HepG2 (cell line): ENCODE measurements around the gene NCBP2. TPM values are rescaled to one million over a fixed set of nuclear protein-coding genes. Genes with fewer than 3 reads are reported as not detected.
A peak's percentile ranks its signal among the peaks of the same experiment; 100 is the strongest.

ENCODE experiments used
- BRCA1 ChIP-seq: sonication (generic); formaldehyde crosslinking; IDR thresholded peaks from 2 replicates; pipeline ENCODE4 v1.4.0; 2020; ENCODE audit warnings: missing genetic modification reagents
- CBX1 ChIP-seq: IDR thresholded peaks from one replicate; pipeline ENCODE4 v1.6.1; 2016; ENCODE audit warnings: antibody characterized with exemption, low read depth
- DRAP1 ChIP-seq: IDR thresholded peaks from 2 replicates; pipeline ENCODE4 v1.6.1; 2016; ENCODE audit warnings: missing genetic modification reagents, missing compliant biosample characterization
- ELF3 ChIP-seq: IDR thresholded peaks from 2 replicates; pipeline ENCODE4 v1.6.1; 2016; ENCODE audit warnings: missing genetic modification reagents, missing compliant biosample characterization
- GATAD2A ChIP-seq: IDR thresholded peaks from 2 replicates; pipeline ENCODE4 v1.6.1; 2016
- HINFP ChIP-seq: sonication (generic); formaldehyde crosslinking; IDR thresholded peaks from 2 replicates; pipeline ENCODE4 v1.4.0; 2020; ENCODE audit warnings: low read depth, mild to moderate bottlenecking, missing genetic modification reagents
- HMGXB3 ChIP-seq: sonication (generic); formaldehyde crosslinking; IDR thresholded peaks from 2 replicates; pipeline ENCODE4 v1.4.0; 2020; ENCODE audit warnings: missing genetic modification reagents, borderline replicate concordance
- KIAA2018 ChIP-seq: sonication (generic); formaldehyde crosslinking; IDR thresholded peaks from 2 replicates; pipeline ENCODE4 v1.5.0; 2020; ENCODE audit warnings: mild to moderate bottlenecking, missing genetic modification reagents, borderline replicate concordance
- POLR2AphosphoS5 ChIP-seq: IDR thresholded peaks from 2 replicates; pipeline ENCODE4 v1.6.1; 2012; ENCODE audit warnings: low read depth, low read length
- TEAD2 ChIP-seq: sonication (generic); formaldehyde crosslinking; IDR thresholded peaks from 2 replicates; pipeline ENCODE4 v1.9.0; 2021; ENCODE audit warnings: missing genetic modification reagents
- ZBTB38 ChIP-seq: sonication (generic); formaldehyde crosslinking; IDR thresholded peaks from 2 replicates; pipeline ENCODE4 v1.5.1; 2020; ENCODE audit warnings: mild to moderate bottlenecking, missing genetic modification reagents
- ZFX ChIP-seq: sonication (generic); formaldehyde crosslinking; IDR thresholded peaks from 2 replicates; pipeline ENCODE4 v1.4.0; 2020; ENCODE audit warnings: mild to moderate bottlenecking, low read depth, missing genetic modification reagents, moderate library complexity
- polyA plus RNA-seq, 8 experiments: library from polyadenylated mRNA; depleted of rRNA in 3 of 8; stranded (reverse) in 7 of 8; unstranded in 1 of 8; fragments of >200 nt; fragmentation: Illumina TruSeq in 4 of 8; extraction: Trizol in 4 of 8; gene quantifications; 2 replicates each; pipeline versions ENCODE4 v1.2.1 to v1.2.3, GENCODE V29; 2011 to 2016; ENCODE audit warnings: low read depth in 4 of 8, missing spikeins in 1 of 8, mixed read lengths in 1 of 8; ENCODE audit not compliant: insufficient read depth in 1 of 8
- total RNA-seq, 5 experiments: library from RNA; depleted of rRNA; stranded (reverse); fragments of >200 nt; fragmentation: Illumina TruSeq; extraction: Trizol; gene quantifications; 2 replicates each; pipeline ENCODE4 v1.2.3, GENCODE V29; 2016; ENCODE audit warnings: low read depth in 1 of 5

The NCBP2 gene
- total and polyA plus RNA-seq, 2 of the 13 experiments (the other 11 are each of a cell fraction or from before 2014, with no cell fraction given), result 58.7 to 95.5 TPM

GRCh38 chr3:196962930-196963630 lies 20.8 kb upstream of the NCBP2 start (continued):
- TF ChIP-seq KIAA2018 (CRISPR knock-in tag), result 0 out of 2 replicates have a peak, but pooled peaks have one; percentile 7
- TF ChIP-seq ZBTB38 (CRISPR knock-in tag), result peak; percentile 95
- TF ChIP-seq TEAD2 (CRISPR knock-in tag), result no peak
- no peak for TF ChIP-seq HINFP (CRISPR knock-in tag)
- TF ChIP-seq ELF3 (CRISPR knock-in tag), result 0 out of 2 replicates have a peak, but pooled peaks have one; percentile 1
- TF ChIP-seq ZFX (CRISPR knock-in tag), result peak; percentile 49
- TF ChIP-seq BRCA1 (CRISPR knock-in tag), result 0 out of 2 replicates have a peak, but pooled peaks have one; percentile 12
- TF ChIP-seq GATAD2A, result peak; percentile 3; the same call in 1 of the 2 replicates
- peak; percentile 62 for TF ChIP-seq POLR2AphosphoS5
- peak; percentile 36 for TF ChIP-seq CBX1
- TF ChIP-seq DRAP1 (CRISPR knock-in tag), result no peak
- TF ChIP-seq HMGXB3, result no peak; the same call in 1 of the 2 replicates
